H9 (cell line): ENCODE measurements around the gene DNAI1. TPM values are rescaled to one million over a fixed set of nuclear protein-coding genes. Genes with fewer than 3 reads are reported as not detected.

Source experiments
- DNase-seq: peaks from one replicate; pipeline ENCODE4 v3.0.0-alpha.2; 2017
- H2AFZ ChIP-seq: one replicate; pipeline ENCODE4 v1.6.1; 2013; ENCODE audit warnings: mild to moderate bottlenecking, low read length, control low read depth, moderate library complexity
- H2AK5ac ChIP-seq: 2 replicates; pipeline ENCODE4 v1.6.1; 2013; ENCODE audit warnings: low read length, control low read depth, mixed read lengths; ENCODE audit not compliant: insufficient read length
- H2BK120ac ChIP-seq: one replicate; pipeline ENCODE4 v1.6.1; 2013; ENCODE audit warnings: low read depth, mild to moderate bottlenecking, low read length, control low read depth, inconsistent platforms; ENCODE audit not compliant: poor library complexity, severe bottlenecking
- H2BK12ac ChIP-seq: 2 replicates; pipeline ENCODE4 v1.6.1; 2013; ENCODE audit warnings: low read length, control low read depth, mixed read lengths, low read depth; ENCODE audit not compliant: insufficient read length
- H2BK15ac ChIP-seq: 2 replicates; pipeline ENCODE4 v1.6.1; 2013; ENCODE audit warnings: low read depth, low read length, control low read depth
- H2BK20ac ChIP-seq: one replicate; pipeline ENCODE4 v1.6.1; 2013; ENCODE audit warnings: low read depth, mild to moderate bottlenecking, low read length, control low read depth, inconsistent platforms; ENCODE audit not compliant: poor library complexity, severe bottlenecking
- H2BK5ac ChIP-seq: 2 replicates; pipeline ENCODE4 v1.6.1; 2013; ENCODE audit warnings: low read length, control low read depth, mixed read lengths; ENCODE audit not compliant: insufficient read length
- H3K14ac ChIP-seq: 2 replicates; pipeline ENCODE4 v1.6.1; 2013; ENCODE audit warnings: low read length, control low read depth; ENCODE audit not compliant: insufficient read depth
- H3K18ac ChIP-seq: 2 replicates; pipeline ENCODE4 v1.6.1; 2013; ENCODE audit warnings: low read depth, mild to moderate bottlenecking, mixed read lengths, low read length, control low read depth; ENCODE audit not compliant: insufficient read length
- H3K23ac ChIP-seq: 2 replicates; pipeline ENCODE4 v1.6.1; 2013; ENCODE audit warnings: low read length, control low read depth, mixed read lengths, low read depth; ENCODE audit not compliant: insufficient read length
- H3K23me2 ChIP-seq: 2 replicates; pipeline ENCODE4 v1.6.1; 2013; ENCODE audit warnings: low read depth, mild to moderate bottlenecking, mixed read lengths, low read length, control low read depth; ENCODE audit not compliant: insufficient read length, poor library complexity, severe bottlenecking
- H3K27ac ChIP-seq: 2 replicates; pipeline ENCODE4 v1.5.1; 2013; ENCODE audit warnings: low read length, control low read depth, mixed read lengths, low read depth; ENCODE audit not compliant: insufficient read length
- H3K27me3 ChIP-seq: 2 replicates; pipeline ENCODE4 v1.6.1; 2013; ENCODE audit warnings: low read length, control low read depth, inconsistent platforms; ENCODE audit not compliant: insufficient read depth
- H3K4ac ChIP-seq: 2 replicates; pipeline ENCODE4 v1.6.1; 2013; ENCODE audit warnings: low read depth, mild to moderate bottlenecking, control low read depth, inconsistent platforms, low read length, moderate library complexity
- H3K4me1 ChIP-seq: 2 replicates; pipeline ENCODE4 v1.6.1; 2013; ENCODE audit warnings: low read length, control low read depth, inconsistent platforms; ENCODE audit not compliant: insufficient read depth
- H3K4me2 ChIP-seq: 2 replicates; pipeline ENCODE4 v1.6.1; 2013; ENCODE audit warnings: low read length, control low read depth, mixed read lengths; ENCODE audit not compliant: insufficient read length, insufficient read depth
- H3K56ac ChIP-seq: 2 replicates; pipeline ENCODE4 v1.6.1; 2013; ENCODE audit warnings: low read depth, mild to moderate bottlenecking, mixed read lengths, low read length, control low read depth; ENCODE audit not compliant: insufficient read length
- H3K79me1 ChIP-seq: 2 replicates; pipeline ENCODE4 v1.6.1; 2013; ENCODE audit warnings: low read depth, mild to moderate bottlenecking, moderate library complexity, low read length, control low read depth, inconsistent platforms; ENCODE audit not compliant: insufficient read depth, poor library complexity, severe bottlenecking
- H3K79me2 ChIP-seq: 2 replicates; pipeline ENCODE4 v1.6.1; 2013; ENCODE audit warnings: low read length, control low read depth, inconsistent platforms; ENCODE audit not compliant: insufficient read depth
- H3K9ac ChIP-seq: 2 replicates; pipeline ENCODE4 v1.6.1; 2013; ENCODE audit warnings: low read length, control low read depth, mixed read lengths; ENCODE audit not compliant: insufficient read length; ENCODE audit errors: extremely low read depth
- H3K9me3 ChIP-seq: one replicate; pipeline ENCODE4 v1.6.1; 2013; ENCODE audit warnings: low read depth, low read length, inconsistent platforms; ENCODE audit not compliant: control insufficient read depth
- H3T11ph ChIP-seq: one replicate; pipeline ENCODE4 v1.6.1; 2013; ENCODE audit warnings: mild to moderate bottlenecking, low read length, control low read depth, inconsistent platforms
- H4K20me1 ChIP-seq: one replicate; pipeline ENCODE4 v1.6.1; 2013; ENCODE audit not compliant: control insufficient read depth, insufficient read length, insufficient read depth
- H4K5ac ChIP-seq: 2 replicates; pipeline ENCODE4 v1.6.1; 2013; ENCODE audit warnings: low read depth, mild to moderate bottlenecking, mixed read lengths, low read length, control low read depth; ENCODE audit not compliant: insufficient read length
- H4K8ac ChIP-seq: replicated peaks from 2 replicates; pipeline ENCODE4 v1.6.1; 2013; ENCODE audit warnings: low read length, control low read depth, mixed read lengths, low read depth; ENCODE audit not compliant: insufficient read length
- H4K91ac ChIP-seq: 2 replicates; pipeline ENCODE4 v1.6.1; 2013; ENCODE audit warnings: low read depth, mild to moderate bottlenecking, moderate library complexity, mixed read lengths, low read length, control low read depth; ENCODE audit not compliant: insufficient read length
- H3K27ac Mint-ChIP-seq, 3 experiments: 2 replicates in 2 of 3; 3 replicates in 1 of 3; pipeline ENCODE4 v1.8.0; 2020 to 2021; ENCODE audit warnings: mixed read lengths in 3 of 3, mild to moderate bottlenecking in 1 of 3, moderate library complexity in 1 of 3
- H3K27me3 Mint-ChIP-seq: 2 replicates; pipeline ENCODE4 v1.8.0; 2021; ENCODE audit warnings: low read depth, mild to moderate bottlenecking, moderate library complexity, mixed read lengths
- H3K36me3 Mint-ChIP-seq, 3 experiments: 2 replicates in 2 of 3; 3 replicates in 1 of 3; pipeline ENCODE4 v1.8.0; 2020 to 2021; ENCODE audit warnings: low read depth in 3 of 3, mixed read lengths in 3 of 3; ENCODE audit not compliant: insufficient read depth in 1 of 3
- H3K4me1 Mint-ChIP-seq, 2 experiments: 2 replicates each; pipeline ENCODE4 v1.8.0; 2020; ENCODE audit warnings: mixed read lengths in 2 of 2
- H3K4me3 Mint-ChIP-seq, 2 experiments: 2 replicates in 1 of 2; 3 replicates in 1 of 2; pipeline ENCODE4 v1.8.0; 2020 to 2021; ENCODE audit warnings: mild to moderate bottlenecking in 2 of 2, mixed read lengths in 2 of 2, moderate library complexity in 1 of 2
- H3K9me3 Mint-ChIP-seq, 2 experiments: 2 replicates in 1 of 2; 3 replicates in 1 of 2; pipeline ENCODE4 v1.8.0; 2020; ENCODE audit warnings: mild to moderate bottlenecking in 2 of 2, mixed read lengths in 2 of 2, moderate library complexity in 1 of 2
- WGBS: extraction: QIAGEN DNeasy Blood & Tissue Kit; methylation state at CpG from one replicate; pipeline ENCODE4 v1.1.7; 2013; ENCODE audit warnings: missing lambda C conversion rate, low lambda C conversion rate, mixed read lengths; ENCODE audit not compliant: insufficient read length; ENCODE audit errors: extremely low coverage; 5-methylcytosine and 5-hydroxymethylcytosine counted together
- total RNA-seq: library from RNA; stranded (reverse); gene quantifications from 2 replicates; pipeline ENCODE4 v1.2.1, GENCODE V29; 2021
- TF ChIP-seq, protein P1 (sequence below): fragments of 200-600 bp; sonication (generic); conservative IDR thresholded peaks from 3 replicates; pipeline ENCODE4 v1.8.0; 2021; ENCODE audit warnings: antibody characterized with exemption, mild to moderate bottlenecking

DNAI1 gene
- total RNA-seq, 1 experiment from 2014 or later = 0.22 TPM

- no peak overlapping the region for H3K27ac Mint-ChIP-seq
- H3K9me3 Mint-ChIP-seq = no peaks in the 10 kb centered on the region
These were observed 61.5 kb downstream of the DNAI1 start for GRCh38 chr9:34520096-34520495.

More at GRCh38 chr9:34520096-34520495, 61.5 kb downstream of the DNAI1 start:
- no peak overlapping the region for H3K4me2 ChIP-seq
- no peaks in the 10 kb centered on the region; the same call in 1 of the 2 replicates for H3K27me3 ChIP-seq
- H2AK5ac ChIP-seq = no peak overlapping the region
- H2BK15ac ChIP-seq = no peak overlapping the region
- no peak overlapping the region for H3K14ac ChIP-seq
- no peak overlapping the region for H3K9ac ChIP-seq
- H2AFZ ChIP-seq = no peak overlapping the region
- H3K27ac ChIP-seq = no peak overlapping the region
- H3K23ac ChIP-seq = no peak overlapping the region
- no peaks in the 10 kb centered on the region for H3K79me1 ChIP-seq
- H4K8ac ChIP-seq = no peak overlapping the region
- H3K56ac ChIP-seq = no peak overlapping the region
- H3K79me2 ChIP-seq = no peaks in the 10 kb centered on the region
- no peak overlapping the region for H2BK120ac ChIP-seq
- peaks cover 10% of the 10 kb centered on the region for H3K23me2 ChIP-seq
- no peak overlapping the region for H2BK5ac ChIP-seq
- TF ChIP-seq, protein P1, sequence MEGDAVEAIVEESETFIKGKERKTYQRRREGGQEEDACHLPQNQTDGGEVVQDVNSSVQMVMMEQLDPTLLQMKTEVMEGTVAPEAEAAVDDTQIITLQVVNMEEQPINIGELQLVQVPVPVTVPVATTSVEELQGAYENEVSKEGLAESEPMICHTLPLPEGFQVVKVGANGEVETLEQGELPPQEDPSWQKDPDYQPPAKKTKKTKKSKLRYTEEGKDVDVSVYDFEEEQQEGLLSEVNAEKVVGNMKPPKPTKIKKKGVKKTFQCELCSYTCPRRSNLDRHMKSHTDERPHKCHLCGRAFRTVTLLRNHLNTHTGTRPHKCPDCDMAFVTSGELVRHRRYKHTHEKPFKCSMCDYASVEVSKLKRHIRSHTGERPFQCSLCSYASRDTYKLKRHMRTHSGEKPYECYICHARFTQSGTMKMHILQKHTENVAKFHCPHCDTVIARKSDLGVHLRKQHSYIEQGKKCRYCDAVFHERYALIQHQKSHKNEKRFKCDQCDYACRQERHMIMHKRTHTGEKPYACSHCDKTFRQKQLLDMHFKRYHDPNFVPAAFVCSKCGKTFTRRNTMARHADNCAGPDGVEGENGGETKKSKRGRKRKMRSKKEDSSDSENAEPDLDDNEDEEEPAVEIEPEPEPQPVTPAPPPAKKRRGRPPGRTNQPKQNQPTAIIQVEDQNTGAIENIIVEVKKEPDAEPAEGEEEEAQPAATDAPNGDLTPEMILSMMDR = no peak
- no peak overlapping the region for H4K91ac ChIP-seq
- no peak overlapping the region for H4K5ac ChIP-seq
- peaks cover 0 to 3% (median 0%) of the 10 kb centered on the region in 3 experiments; a peak in 1 of 7 replicates for H3K36me3 Mint-ChIP-seq
- no CpG with 5 or more reads among the region's 6 CpGs for WGBS
- no peak overlapping the region for H2BK12ac ChIP-seq
- peaks cover 6% of the 10 kb centered on the region; the same call in 1 of the 2 replicates for H3K4me1 ChIP-seq
- no peaks in the 10 kb centered on the region for H3K9me3 ChIP-seq
- H3K18ac ChIP-seq = no peak overlapping the region
- no peak overlapping the region for H2BK20ac ChIP-seq
- H3K4me1 Mint-ChIP-seq = peaks cover 10 to 17% of the 10 kb centered on the region in 2 experiments
- H3K4ac ChIP-seq = no peak overlapping the region
- peaks cover 39% of the 10 kb centered on the region for H3K27me3 Mint-ChIP-seq
- no peak overlapping the region for H3T11ph ChIP-seq
- no peak overlapping the region for H3K4me3 Mint-ChIP-seq
- peaks cover 4% of the 10 kb centered on the region for H4K20me1 ChIP-seq
- DNase-seq = no peak
